GM13977 (cell line): ENCODE results near the gene MRPL18.

Source experiments
- DNase-seq: peaks from one replicate; pipeline ENCODE4 v3.0.0; 2012; ENCODE audit warnings: low spot score
- in situ Hi-C: fragments of 300-500 bp; cut with MboI; formaldehyde crosslinking; loops from one replicate; pipeline ENCODE4 v1.12.0; 2022; ENCODE audit warnings: low sequenced_read_pairs, low pct_unique_long_range_greater_than_20kb, mixed read lengths, inconsistent platforms; ENCODE audit not compliant: unreplicated experiment
- TF ChIP-seq, protein P1 (sequence below): IDR thresholded peaks from 2 replicates; pipeline ENCODE4 v1.5.1; 2012; ENCODE audit warnings: mild to moderate bottlenecking, control low read depth; ENCODE audit not compliant: insufficient read depth; ENCODE audit errors: extremely low read depth, missing control alignments

MRPL18 gene

DNA sequence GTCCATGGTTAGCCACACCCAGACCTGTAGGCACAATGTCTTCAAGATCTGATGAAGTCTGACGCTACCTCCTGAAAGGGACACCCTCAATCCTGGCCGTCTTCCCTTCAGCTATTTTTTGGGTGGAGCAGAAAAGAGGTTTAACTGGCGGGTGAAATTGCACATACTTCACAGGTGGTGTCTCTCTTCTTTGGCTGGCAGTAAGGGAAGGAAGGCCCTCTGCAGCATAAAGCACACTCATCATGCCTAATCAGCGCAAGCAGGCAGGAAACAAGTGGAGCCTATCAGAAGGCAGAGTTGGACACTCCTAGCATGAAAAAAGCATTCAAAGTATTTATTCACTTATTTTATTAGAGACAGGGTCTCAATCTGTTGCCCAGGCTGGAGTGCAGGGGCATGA, 42.7 kb downstream of the MRPL18 start:
- in situ Hi-C loops, result no loop called here
- TF ChIP-seq, protein P1, sequence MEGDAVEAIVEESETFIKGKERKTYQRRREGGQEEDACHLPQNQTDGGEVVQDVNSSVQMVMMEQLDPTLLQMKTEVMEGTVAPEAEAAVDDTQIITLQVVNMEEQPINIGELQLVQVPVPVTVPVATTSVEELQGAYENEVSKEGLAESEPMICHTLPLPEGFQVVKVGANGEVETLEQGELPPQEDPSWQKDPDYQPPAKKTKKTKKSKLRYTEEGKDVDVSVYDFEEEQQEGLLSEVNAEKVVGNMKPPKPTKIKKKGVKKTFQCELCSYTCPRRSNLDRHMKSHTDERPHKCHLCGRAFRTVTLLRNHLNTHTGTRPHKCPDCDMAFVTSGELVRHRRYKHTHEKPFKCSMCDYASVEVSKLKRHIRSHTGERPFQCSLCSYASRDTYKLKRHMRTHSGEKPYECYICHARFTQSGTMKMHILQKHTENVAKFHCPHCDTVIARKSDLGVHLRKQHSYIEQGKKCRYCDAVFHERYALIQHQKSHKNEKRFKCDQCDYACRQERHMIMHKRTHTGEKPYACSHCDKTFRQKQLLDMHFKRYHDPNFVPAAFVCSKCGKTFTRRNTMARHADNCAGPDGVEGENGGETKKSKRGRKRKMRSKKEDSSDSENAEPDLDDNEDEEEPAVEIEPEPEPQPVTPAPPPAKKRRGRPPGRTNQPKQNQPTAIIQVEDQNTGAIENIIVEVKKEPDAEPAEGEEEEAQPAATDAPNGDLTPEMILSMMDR, result no peak
- no peak for DNase-seq

DNA sequence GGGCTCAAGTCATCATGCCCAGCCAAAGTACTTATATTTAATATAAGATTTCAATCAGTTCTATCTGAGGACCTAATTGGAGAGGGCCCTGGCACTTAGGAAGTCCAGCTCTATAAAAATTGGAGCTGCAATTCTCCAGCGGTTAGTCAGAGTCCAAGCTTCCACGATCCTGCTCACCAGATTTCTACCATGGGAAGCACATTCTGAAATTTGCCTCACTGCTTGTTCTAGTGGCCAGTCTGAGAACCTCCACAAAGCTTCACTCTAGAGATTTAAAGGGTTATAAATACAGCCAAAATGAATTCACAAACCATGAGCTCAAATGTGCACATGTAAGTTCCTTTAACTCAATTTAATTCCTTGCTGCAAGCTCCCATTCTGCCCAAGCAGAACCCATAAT, 43.3 kb downstream of the MRPL18 start:
- TF ChIP-seq, protein P1, result no peak
- DNase-seq, result no peak
- in situ Hi-C loops, result no loop called here

DNA sequence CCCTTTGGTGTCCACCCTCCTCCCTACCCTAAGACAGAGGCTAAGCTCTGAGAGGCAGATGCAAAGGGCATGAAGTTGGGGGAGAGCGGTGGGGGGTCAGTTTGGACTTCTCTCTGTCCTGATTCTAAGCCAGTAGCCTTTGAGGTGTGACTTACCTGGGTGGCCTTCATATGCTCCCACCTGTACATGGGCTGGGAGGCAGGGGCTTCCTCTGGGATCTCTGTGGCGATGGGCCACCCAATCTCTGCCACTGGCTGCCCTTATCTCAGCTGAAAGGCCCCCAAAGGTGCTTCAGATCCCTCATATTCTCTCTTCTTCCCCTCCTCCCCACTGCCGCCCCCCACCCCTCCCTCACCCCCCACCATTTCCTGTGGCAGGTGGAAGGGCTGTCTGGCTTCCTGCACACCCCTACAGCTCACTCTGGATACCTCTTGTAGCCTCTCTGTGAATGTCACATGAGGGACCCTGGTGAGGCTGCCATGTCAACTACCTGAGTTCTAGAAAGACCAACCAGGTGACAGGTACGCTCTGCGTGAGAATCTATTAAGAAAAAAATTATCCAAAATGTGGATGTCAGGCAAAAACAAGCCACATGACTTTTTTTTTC, 43.8 kb downstream of the MRPL18 start:
- in situ Hi-C loops, result no loop called here

DNA sequence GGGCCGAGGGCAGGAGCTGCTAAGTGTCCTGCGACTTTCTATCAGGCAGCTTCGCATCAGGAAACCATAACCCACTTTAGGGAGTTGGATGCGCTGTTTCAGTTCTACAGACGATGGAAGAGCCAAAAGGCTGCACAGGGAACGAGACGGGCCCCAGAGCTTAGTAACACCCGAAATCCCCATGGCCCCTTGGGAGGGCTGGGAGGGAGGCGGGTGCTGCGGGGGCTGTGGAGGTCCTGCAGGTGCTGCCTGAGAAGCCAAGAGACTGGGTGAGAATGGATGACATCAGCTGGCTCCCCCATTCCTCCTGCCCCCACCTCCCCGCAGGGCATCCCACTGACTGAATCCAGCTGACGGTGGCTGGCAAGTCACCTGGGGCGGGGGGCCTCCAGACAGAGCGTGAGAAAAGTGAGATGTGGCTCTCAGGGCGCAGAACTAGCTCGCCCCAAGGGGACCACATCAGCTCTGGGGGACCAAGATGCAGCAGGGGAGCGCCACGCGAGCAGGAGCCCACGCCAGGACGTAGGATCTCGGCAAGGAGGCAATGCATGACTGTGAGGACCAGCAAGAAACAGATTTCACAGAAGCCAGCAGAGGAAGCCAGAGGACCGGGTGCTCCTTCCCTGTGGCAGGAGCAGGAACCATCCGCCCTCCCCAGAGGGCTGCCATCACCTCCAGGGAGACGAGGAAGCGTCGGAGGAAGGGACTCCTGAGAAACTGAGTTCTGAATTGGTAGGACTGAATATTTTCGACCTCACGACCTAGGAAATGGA, 46.6 kb downstream of the MRPL18 start:
- in situ Hi-C loops, result no loop called here
- no peak for DNase-seq
- TF ChIP-seq, protein P1, result no peak

More for the DNA sequence above, 43.8 kb downstream of the MRPL18 start:
- TF ChIP-seq, protein P1, result no peak
- no peak for DNase-seq

DNA sequence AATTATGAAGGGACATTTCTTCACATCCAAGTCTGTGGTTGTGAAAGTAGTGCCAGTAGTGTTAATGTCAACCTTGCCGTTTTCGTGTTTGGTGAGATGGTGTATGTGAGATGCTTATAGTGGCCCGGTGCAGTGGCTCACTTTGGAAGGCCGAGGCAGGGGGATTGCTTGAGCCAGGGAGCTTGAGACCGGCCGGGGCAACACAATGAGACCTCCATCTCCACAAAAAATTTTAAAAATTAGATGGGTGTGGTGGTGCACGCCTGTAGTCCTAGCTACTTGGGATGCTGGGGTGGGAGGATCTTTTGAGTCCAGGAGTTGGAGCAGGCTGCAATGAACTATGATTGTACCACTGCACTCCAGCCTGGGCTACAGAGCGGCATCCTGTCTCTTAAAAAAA, 47.2 kb downstream of the MRPL18 start:
- TF ChIP-seq, protein P1, result no peak
- DNase-seq, result no peak
- in situ Hi-C loops, result no loop called here

- TF ChIP-seq, protein P1, result no peak
- DNase-seq, result no peak
- in situ Hi-C loops, result no loop called here
These were observed 47.9 kb downstream of the MRPL18 start for GRCh38 chr6:159838020-159838744.
